Skin of body (tissue), 2 donors: Measurements from ENCODE around the gene MYRIP. TPM values are rescaled to one million over a fixed set of nuclear protein-coding genes. Genes with fewer than 3 reads are reported as not detected.
"Not testable (repeated sequence)": the region's sequence is repeated elsewhere in the genome, so short reads cannot be mapped to it uniquely, and the experiment has no call there.

Source experiments
- DNase-seq: peaks from one replicate; lab custom pipeline; 2025; lab: John Stamatoyannopoulos, UW
- total RNA-seq: library from RNA; depleted of rRNA; stranded (reverse); fragments of >200 nt; gene quantifications from one replicate; pipeline ENCODE4 v1.2.3, GENCODE V29; 2014

Gene MYRIP
- total RNA-seq, 1 donor from 2014 or later = 0.99 TPM

GRCh38 chr3:40024526-40024925 is 215.1 kb downstream of the MYRIP start:
- no peak for DNase-seq

- DNase-seq = not testable (repeated sequence)
Observed at GRCh38 chr3:40025892-40026291, 216.5 kb downstream of the MYRIP start.

DNA sequence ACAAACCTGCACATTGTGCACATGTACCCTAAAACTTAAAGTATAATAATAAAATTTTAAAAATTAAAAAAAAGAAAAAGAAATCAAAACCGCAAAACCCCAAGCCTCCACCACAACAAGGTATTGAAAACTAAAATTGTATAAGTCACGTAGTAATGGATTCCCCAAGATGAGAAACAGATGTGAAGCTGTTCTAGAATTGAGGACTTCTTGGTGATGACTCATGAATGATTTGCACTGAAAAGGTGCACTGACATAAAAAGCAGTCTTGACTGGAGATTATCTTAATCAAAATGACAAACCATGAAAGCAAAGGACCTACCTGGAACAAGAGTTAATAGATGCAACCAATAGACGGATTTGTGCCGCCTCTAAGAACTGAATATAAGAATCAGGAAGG is 225.8 kb downstream of the MYRIP start:
- no peak for DNase-seq

DNA sequence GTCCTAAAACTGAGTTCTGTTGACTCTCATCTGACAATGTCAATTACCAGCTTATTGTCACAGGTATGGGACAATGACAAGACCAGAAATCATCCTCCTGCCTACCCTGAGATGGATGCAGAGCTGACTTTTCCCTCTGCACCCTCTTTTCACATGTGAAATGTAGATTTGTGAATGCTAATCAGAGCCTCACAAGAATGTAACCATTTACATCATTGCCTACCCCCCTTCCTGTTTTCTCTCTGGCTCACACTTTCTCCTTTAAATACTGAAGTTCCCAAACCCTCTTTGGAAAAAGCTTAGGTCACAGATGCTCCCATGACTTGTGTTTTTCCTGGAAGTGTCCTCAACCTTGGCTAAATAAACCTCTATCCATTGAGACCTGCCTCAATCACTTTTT is 228.2 kb downstream of the MYRIP start:
- DNase-seq = no peak

GRCh38 chr3:40042752-40043443 is 233.5 kb downstream of the MYRIP start:
- DNase-seq = no peak

DNA sequence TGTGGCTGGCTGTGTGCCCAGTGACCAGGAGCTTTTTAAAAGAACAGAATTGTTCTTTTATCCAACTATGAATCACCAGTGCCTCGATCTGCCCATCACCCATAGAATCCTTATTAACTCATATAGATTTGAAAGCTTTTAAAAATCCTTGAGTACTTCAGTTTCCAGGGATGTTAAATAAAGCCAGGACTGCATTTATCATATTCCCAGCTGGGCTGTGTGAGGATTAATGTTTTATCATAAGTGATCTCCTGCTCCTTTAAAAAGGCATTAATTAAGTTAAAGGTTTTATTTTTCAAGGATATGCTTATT is 234.0 kb downstream of the MYRIP start:
- DNase-seq = no peak

- DNase-seq = peak; percentile 72
Observed at GRCh38 chr3:40044487-40044886, 235.1 kb downstream of the MYRIP start.

- no peak for DNase-seq
Observed at GRCh38 chr3:40045051-40045450, 235.6 kb downstream of the MYRIP start.

DNA sequence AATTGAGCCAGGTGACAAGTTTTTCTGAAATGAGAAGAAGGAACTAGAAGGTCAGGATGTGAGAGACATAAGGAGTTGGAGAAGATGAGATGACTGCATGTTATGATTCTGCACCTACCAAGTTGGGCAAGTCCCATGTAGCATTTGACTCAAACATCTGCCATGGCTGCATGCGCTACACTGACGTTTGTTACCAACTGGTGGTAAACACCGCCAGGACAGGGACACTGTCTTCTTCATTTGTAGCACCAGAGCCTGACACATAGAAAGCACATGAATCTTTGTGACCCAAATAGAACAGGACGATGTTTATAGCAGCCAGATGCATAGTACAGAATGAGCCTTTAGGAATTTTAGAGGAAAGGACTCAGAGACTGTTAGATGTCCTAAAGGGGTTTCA is 236.7 kb downstream of the MYRIP start:
- DNase-seq = no peak

DNA sequence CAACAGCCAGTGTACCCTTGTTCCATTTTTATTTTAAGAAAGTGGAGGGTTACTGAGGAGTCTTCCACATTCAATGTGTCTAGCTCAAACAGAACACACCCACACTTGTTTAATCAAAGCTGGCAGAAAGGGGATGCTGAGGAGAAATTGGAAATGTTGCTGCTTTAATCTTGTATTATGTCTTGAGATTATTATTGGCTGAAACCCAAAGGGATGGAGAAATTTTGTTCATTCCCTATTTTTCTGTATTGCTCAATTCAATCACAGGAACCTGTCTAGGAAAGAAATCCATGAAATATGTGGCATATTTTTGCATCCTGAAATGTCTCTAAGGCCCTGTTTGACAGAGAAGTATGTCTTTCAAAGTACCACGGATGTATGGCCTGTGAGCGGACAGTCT is 238.0 kb downstream of the MYRIP start:
- no peak for DNase-seq

GRCh38 chr3:40053663-40054062 is 244.3 kb downstream of the MYRIP start:
- no peak for DNase-seq

GRCh38 chr3:40054568-40055222 is 245.3 kb downstream of the MYRIP start:
- DNase-seq = peak; percentile 35

GRCh38 chr3:40055361-40055760 is 246.0 kb downstream of the MYRIP start:
- no peak for DNase-seq

- DNase-seq = no peak
Observed at GRCh38 chr3:40055956-40056355, 246.5 kb downstream of the MYRIP start.

DNA sequence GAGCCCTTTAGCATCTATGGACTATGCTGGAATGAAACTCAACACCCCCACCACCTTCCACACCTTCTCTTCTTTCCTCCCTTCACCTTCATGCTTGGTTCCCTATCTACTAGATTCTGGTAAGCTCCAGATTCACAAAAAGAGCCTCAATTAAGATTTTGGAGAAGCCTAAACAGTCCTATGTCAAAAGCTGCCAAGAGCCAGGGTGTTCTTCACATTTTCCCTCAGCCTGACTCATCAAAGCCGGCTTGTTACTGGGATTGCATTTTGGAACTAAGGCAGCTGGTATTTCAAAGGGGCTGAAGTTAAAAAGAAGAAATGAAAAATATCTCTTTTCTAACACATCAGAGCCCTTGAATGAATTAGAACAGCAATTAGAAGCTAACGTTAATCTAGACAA is 247.7 kb downstream of the MYRIP start:
- no peak for DNase-seq

GRCh38 chr3:40057786-40058185 is 248.4 kb downstream of the MYRIP start:
- no peak for DNase-seq

DNA sequence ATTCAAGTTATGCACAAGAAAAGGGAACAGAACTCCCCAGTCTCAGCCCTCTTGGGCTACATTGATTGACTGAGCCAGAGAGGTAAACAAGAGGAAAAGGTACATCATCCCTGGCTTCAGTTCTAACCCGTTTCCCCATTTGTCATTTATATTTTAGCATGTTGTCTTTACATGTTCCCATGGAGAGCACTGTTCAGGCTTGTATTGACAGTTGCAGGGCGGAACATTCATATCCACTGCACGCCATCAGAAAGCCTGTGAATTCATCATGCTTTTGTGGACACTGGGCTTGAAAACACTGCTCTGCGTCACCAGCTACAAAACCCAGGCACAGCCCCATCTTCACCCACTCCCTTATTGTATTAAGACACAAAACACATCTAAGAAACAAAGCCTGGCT is 259.2 kb downstream of the MYRIP start:
- peak; percentile 34 for DNase-seq

- no peak for DNase-seq
Observed at GRCh38 chr3:40070816-40071215, 261.4 kb downstream of the MYRIP start.

DNA sequence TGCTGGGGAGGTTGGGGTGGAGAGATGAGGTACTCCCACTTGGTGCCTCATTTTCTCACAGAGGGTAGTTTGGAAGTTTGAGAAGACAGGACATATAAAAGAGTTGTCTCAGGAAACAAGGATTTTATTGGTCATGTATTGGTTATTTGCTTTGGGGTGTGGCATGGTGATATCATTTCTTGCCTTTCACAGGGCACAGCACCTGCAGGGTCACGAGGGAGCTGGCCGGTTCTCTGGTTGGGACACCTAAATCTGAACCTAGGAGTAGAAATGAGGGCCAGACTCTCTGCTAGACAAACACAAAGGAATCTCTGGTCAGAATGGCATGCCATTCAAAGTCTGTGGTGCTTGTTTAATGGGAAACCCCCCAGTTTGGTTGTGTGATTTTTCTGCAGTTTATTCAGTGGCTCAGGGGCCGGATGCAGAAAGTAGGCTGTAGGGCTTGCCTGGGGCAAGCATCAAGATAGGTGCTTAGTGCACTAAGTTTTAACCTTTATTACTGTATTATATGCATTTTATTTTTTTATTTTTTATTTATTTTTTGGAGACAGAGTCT is 262.4 kb downstream of the MYRIP start:
- no peak for DNase-seq

GRCh38 chr3:40073310-40074007 is 264.1 kb downstream of the MYRIP start:
- no peak for DNase-seq

- DNase-seq = not testable (repeated sequence)
Observed at GRCh38 chr3:40077139-40077538, 267.7 kb downstream of the MYRIP start.

- DNase-seq = not testable (repeated sequence)
Observed at GRCh38 chr3:40077828-40078492, 268.6 kb downstream of the MYRIP start.
